HG03175 (cell line): ENCODE measurements around the gene OR8H2.
"Not testable (repeated sequence)": the region's sequence is repeated elsewhere in the genome, so short reads cannot be mapped to it uniquely, and the experiment has no call there.

Experiments used
- ATAC-seq: cut with Tn5 transposase; IDR thresholded peaks from one replicate; pipeline ENCODE4 v1.9.1; 2021; ENCODE audit warnings: mild to moderate bottlenecking, moderate library complexity; ENCODE audit not compliant: unreplicated experiment

The OR8H2 gene

GRCh38 chr11:56103210-56103737, at the start of gene OR8H2:
Gene OR8H2 (plus strand): TSS chr11:56103687. CDS start chr11:56105043, 1,356 bp downstream.
- no peak for ATAC-seq

- ATAC-seq: not testable (repeated sequence)
Observed at GRCh38 chr11:56056366-56056765, 47.1 kb upstream of the OR8H2 start.

- not testable (repeated sequence) for ATAC-seq
Observed at GRCh38 chr11:56057661-56058237, 45.7 kb upstream of the OR8H2 start.

GRCh38 chr11:56058260-56058780, 45.2 kb upstream of the OR8H2 start:
- not testable (repeated sequence) for ATAC-seq

GRCh38 chr11:56066980-56067379, 36.5 kb upstream of the OR8H2 start:
- ATAC-seq: no peak

- ATAC-seq: no peak
Observed at GRCh38 chr11:56089697-56090096, 13.8 kb upstream of the OR8H2 start.

- ATAC-seq: no peak
Observed at GRCh38 chr11:56093008-56093407, 10.5 kb upstream of the OR8H2 start, which contains the start of gene OR8I2. Gene OR8I2 (plus strand): TSS chr11:56093308. CDS start chr11:56093308, 0 bp downstream.

GRCh38 chr11:56122073-56122472, 18.6 kb downstream of the OR8H2 start, which contains the start of gene OR8H3:
Gene OR8H3 (plus strand): TSS chr11:56122373. CDS start chr11:56122373, 0 bp downstream.
- no peak for ATAC-seq

GRCh38 chr11:56140151-56140661, 36.7 kb downstream of the OR8H2 start, which contains the start of gene OR8J3:
Gene OR8J3 (minus strand): TSS chr11:56140201. CDS start chr11:56137718, 2,483 bp downstream.
- ATAC-seq: no peak

- ATAC-seq: not testable (repeated sequence)
Observed at GRCh38 chr11:56143681-56144080, 40.2 kb downstream of the OR8H2 start.

GRCh38 chr11:56151376-56151775, 47.9 kb downstream of the OR8H2 start:
- no peak for ATAC-seq

GRCh38 chr11:56152333-56152732, 48.8 kb downstream of the OR8H2 start:
- no peak for ATAC-seq
